GM18526 (cell line): Measurements from ENCODE around the gene FAXC.

ENCODE experiments used
- POLR2A ChIP-seq: IDR thresholded peaks from 3 replicates; pipeline ENCODE4 v1.6.1; 2011; ENCODE audit not compliant: insufficient read length; ENCODE audit errors: extremely low read depth

FAXC gene

GRCh38 chr6:99350573-99350972, 1.1 kb upstream of the FAXC start:
- no peak for TF ChIP-seq POLR2A

- TF ChIP-seq POLR2A, result no peak
These were observed 945 bp downstream of the FAXC start for GRCh38 chr6:99348288-99349170.

- no peak for TF ChIP-seq POLR2A
These were observed 1.7 kb downstream of the FAXC start for GRCh38 chr6:99347804-99348203.

GRCh38 chr6:99346595-99346994, 2.9 kb downstream of the FAXC start:
- TF ChIP-seq POLR2A, result no peak

GRCh38 chr6:99345164-99345563, 4.3 kb downstream of the FAXC start:
- no peak for TF ChIP-seq POLR2A

- TF ChIP-seq POLR2A, result no peak
These were observed 5.2 kb downstream of the FAXC start for GRCh38 chr6:99344289-99344688.

GRCh38 chr6:99341862-99342455, 7.5 kb downstream of the FAXC start:
- no peak for TF ChIP-seq POLR2A

- no peak for TF ChIP-seq POLR2A
These were observed 11.3 kb downstream of the FAXC start for GRCh38 chr6:99338188-99338587.

GRCh38 chr6:99334526-99335127, 14.8 kb downstream of the FAXC start:
- no peak for TF ChIP-seq POLR2A

- TF ChIP-seq POLR2A, result no peak
These were observed 16.4 kb downstream of the FAXC start for GRCh38 chr6:99333068-99333467.

GRCh38 chr6:99331531-99331930, 17.9 kb downstream of the FAXC start:
- no peak for TF ChIP-seq POLR2A

- no peak for TF ChIP-seq POLR2A
These were observed 19.3 kb downstream of the FAXC start for GRCh38 chr6:99330159-99330558.

GRCh38 chr6:99324996-99325395, 24.5 kb downstream of the FAXC start:
- no peak for TF ChIP-seq POLR2A

GRCh38 chr6:99318566-99318965, 30.9 kb downstream of the FAXC start:
- TF ChIP-seq POLR2A, result no peak

- TF ChIP-seq POLR2A, result no peak
These were observed 37.1 kb downstream of the FAXC start for GRCh38 chr6:99312354-99312753.

- no peak for TF ChIP-seq POLR2A
These were observed 38.9 kb downstream of the FAXC start for GRCh38 chr6:99310553-99310952.
